Stimulated activated CD4-positive, alpha-beta T cell treated with anti-CD3 and anti-CD28 coated beads, Interleukin-4, amount 100 ng/mL, for 48 hours (primary cell): ENCODE data around the gene LIMK1.
"Not testable (repeated sequence)": the region's sequence is repeated elsewhere in the genome, so short reads cannot be mapped to it uniquely, and the experiment has no call there.

ENCODE experiments used
- DNase-seq, 2 donors: peaks; one replicate each; pipeline ENCODE4 v3.0.0-alpha.2; 2020; ENCODE audit warnings: low read depth in 2 of 2

LIMK1 gene

DNA sequence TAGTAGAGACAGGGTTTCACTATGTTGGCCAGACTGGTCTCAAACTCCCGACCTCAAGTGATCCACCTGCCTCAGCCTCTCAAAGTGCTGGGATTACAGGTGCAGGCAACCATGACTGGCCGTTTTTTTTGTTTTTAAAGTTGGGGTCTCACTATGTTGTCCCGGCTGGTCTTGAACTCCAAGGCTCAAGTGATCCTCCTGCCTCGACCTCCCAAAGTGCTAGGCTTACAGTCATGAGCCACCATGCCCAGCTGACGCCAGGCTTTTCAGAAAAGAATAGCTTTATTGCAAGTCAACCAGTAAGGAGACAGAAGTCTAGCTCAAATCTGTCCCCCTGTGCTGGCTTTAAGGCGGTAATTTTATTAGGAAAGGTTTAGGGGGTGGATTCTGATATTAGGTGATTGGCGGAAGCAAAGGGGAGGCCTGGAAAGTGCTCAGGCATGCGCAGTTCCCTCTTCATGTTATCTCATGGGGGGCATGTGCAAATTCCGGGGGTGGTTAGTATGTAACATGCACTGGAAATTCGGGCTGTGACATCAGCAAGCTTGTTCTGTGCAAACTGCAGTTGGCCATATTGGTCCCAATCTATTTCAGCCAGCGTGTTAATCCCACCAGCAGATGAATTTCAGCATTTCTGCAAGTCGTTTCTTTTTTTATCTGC lies 42.7 kb downstream of the LIMK1 start:
- DNase-seq: no peak

DNA sequence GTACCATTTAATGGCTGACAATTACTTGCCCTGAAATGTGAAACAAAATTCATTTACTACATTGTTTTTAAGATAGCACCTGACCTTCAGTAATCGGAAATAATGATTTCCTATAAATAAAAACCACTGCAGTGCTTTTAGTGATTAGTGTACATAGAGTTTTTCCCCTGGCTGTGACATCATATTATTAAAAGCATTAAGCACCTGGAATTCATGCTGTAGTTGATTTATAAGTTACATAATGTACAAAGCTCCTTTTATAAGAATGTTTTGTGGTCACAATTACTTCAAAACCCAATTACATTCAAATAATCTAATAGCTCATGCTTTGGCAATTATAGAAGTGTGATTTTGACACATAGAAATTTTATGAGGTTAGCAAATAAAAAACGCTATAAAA lies 46.3 kb downstream of the LIMK1 start:
- no peak for DNase-seq

DNA sequence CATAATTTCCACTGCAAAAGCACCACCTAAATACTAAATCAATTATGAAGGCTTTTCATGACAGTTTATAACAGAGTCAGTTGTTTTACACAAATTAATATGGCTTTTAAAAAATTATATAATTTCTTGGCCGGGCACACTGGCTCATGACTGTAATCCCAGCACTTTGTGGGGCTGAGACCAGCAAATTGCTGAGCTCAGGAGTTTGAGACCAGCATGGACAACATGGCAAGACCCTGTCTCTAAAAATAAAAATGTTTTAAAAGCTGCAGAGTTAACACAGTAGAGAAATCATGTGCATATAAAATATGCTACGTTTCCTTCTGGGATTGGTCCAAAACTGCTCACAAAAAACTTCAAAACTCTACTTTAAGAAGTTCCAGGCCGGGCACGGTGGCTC lies 46.9 kb downstream of the LIMK1 start:
- DNase-seq: no peak

DNA sequence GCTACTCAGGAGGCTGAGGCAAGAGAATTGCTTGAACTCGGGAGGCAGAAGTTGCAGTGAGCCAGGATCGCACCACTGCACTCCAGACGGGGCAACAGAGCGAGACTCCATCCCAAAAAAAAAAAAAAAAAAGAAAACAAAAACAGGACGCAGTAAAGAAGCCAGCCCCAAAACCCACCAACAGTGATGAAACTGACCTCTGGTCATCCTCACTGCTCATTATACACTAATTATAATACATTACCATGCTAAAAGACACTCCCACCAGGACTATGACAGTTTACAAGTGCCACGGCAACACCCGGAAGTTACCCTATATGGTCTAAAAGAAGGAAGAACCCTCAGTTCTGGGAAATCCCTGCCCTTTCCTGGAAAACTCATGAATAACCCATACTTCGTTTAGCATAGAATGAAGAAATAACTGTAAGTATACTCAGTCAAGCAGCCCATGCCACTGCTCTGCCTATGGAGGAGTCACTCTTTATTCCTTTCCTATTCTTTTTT lies 50.6 kb downstream of the LIMK1 start:
- no peak for DNase-seq

DNA sequence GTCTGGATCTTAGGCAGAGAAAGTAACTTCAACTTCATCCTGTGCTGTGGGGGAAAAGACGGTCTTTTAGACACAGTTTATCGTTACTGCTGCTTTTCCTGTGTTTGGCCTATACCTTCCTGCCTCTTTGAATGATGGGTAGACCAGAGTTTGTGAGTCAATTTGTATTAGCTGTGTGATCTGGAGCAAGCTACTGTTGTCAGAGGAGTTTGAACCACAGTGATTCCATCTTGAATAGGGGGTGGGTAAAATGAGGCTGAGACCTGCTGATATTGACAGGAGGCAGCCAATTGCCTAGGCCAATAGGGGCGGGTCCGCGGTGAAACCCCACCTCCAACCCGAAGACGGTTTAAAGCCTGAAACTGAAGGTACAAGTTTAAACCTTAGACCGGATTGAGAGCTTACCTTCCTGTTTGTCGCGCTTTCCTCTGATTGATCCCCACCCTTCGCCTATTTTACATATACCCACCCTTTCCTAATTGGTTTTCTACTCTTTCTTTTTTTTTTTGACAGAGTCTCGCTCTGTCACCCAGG lies 54.8 kb downstream of the LIMK1 start:
- DNase-seq: no peak

DNA sequence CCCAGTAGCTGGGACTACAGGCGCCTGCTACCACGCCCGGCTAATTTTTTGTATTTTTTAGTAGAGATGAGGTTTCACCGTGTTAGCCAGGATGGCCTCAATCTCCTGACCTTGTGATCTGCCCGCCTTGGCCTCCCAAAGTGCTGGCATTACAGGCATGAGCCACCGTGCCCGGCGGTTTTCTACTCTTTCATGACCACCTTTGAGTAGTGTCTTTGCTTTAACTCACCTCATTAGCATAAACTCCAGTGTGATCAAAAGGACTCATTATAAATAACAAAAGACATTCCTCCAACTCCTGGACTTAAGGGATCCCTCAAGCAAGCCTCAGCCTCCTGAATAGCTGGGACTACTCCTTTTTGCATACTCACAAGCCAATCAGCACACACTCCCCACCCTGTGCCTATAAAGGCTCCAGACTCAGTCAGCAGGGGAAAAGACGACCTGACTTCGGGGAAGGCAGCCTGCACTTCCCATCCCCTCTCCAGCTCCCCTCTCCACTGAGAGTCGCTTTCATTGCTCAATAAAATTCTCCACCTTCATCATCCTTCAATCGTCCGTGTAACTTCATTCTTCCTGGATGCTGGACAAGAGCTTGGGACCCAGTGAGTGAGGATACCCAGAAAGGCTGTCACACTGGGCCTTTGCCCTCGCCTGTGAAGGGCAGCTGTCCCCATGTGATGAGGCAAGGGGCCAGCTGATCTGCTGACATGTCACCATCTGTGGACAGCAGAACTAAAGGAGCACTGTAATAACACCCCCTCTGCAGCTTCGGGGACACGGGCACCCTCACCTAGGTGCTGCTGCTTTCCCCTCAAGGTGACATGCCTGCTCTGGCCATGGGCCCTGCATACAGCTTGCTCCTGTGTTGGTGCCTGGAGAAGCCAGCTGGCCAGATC lies 55.6 kb downstream of the LIMK1 start:
- DNase-seq: no peak

DNA sequence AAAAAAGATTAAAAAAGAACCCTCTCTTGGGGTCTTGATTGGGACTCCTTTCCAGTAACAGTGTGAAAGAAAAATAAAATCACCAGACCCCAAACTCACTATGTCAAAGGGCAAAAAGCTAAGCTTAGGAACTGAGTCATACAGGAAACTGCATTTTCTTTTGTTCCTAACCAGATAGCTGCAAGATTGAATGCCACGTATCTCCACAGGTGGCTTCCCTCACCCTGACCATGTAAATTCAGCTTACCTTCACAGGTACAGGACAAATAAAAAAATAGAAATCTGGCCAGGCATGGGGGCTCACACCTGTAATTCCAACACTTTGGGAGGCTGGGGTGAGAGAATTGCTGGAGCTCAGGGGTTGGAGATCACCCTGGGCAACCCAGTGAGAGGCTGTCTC lies 58.1 kb downstream of the LIMK1 start:
- no peak for DNase-seq

DNA sequence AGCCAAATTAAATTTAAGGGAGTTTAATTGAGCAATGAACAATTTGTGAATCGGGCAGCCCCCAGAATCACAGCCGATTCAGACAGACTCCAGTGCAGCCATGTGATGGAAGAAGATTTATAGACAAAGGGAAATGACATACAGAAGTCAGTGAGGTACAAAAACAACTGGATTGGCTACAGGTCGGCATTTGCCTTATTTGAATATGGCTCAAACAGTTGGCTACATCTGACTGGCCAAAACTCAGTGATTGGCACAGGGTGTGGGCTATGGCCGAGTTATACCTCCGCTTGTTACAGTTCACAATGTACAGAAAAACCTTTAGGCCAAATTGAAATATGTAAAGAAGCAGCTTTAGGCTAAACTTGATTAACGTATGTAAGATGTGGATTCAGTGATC lies 59.8 kb downstream of the LIMK1 start:
- DNase-seq: no peak

DNA sequence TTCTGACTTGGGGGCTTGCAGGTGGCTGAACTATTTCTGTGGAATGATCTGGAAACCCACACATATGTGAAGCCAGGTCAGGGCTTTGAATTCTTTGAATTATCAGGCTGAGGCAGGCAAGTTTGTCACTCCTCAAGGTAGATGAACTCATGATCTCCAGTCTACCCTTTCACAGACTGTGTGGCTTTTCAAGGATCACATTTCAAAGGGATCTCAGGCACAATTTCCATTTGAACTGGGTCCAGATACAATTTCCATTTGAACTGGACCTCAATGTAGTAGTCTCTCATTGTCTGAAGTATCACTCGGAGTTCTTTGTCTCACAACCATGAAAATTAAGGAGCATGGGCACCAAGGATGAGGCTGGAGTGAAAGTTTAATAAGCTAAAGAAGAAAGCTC lies 64.9 kb downstream of the LIMK1 start:
- DNase-seq: no peak

DNA sequence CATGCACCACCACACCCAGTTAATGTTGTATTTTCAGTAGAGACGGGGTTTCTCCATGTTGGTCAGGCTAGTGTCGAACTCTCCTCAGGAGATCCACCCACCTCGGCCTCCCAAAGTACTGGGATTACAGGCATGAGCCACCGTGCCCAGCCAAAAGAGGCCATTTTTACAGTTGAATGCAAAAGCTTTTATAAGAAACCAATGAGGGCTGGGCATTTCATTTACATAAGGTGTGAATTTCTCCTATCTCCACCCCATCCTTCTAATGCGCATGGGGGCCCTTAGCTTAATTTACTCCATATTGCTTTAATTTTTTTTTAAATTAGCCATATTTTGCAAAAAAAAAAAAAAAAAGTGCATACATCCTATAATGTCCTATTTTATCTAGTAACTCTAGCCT lies 65.5 kb downstream of the LIMK1 start:
- no peak for DNase-seq

DNA sequence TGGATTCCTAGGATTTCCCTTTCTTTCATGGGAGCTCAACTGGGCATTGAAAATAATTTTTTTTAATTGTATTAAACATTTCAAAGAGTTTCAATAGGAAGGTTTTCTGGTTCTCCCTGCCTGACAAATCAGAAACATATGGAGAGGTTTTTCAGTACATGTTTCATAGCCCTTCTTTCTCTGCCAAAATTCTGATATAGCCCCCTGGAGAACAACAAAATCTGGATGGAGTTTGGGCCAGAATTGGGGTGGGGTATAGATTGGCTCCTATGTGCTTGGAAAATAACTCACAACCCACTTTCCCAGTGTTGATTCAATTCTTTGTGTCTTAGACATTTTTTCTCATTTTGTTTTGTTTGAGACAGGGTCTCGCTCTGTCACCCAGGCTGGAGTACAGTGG lies 66.0 kb downstream of the LIMK1 start:
- no peak for DNase-seq

DNA sequence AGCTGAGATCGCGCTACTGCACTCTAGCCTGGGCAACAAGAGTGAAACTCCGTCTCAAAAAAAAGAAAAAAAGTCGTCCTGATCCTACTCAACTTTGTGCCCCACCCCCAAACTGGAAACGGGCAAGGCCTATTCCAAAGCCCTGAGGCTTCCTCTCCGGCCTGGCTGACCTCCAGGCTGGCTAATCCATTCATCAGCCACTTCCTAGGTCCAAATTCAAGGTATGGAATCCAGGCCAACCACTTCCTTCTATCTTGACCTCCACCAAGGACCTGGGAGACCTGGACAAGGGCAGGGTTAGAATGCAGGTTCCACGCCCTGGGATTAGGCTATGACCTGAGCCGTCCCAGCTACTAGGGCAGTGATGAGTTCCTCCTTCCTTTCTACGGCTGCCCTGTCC lies 70.1 kb downstream of the LIMK1 start:
- DNase-seq: no peak

DNA sequence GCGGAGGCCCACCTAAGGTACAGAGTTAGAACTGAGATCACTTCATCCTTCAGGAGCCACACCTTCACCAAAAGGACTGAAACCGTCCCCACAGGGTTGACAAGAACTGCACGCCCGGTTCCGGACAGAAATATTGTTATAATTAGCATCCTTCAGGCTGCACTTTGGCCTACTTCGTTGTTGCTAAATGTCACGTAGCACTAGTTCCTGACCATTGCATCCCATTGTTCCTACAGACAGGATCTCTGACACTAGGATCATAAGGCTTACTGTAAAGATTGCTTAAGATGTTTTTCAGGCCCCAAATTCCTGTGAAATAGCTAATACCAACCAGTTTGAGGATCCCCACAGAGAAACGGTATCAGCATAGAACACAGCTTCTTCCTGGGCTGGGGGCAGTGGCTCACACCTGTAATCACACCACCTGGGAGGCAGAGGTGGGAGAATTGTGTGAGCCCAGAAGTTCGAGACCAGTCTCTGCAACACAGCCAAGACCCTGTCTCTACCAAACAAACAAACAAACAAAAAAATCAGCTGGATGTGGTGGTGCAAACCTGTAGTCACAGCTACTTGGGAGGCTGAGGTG lies 72.3 kb downstream of the LIMK1 start:
- no peak for DNase-seq

DNA sequence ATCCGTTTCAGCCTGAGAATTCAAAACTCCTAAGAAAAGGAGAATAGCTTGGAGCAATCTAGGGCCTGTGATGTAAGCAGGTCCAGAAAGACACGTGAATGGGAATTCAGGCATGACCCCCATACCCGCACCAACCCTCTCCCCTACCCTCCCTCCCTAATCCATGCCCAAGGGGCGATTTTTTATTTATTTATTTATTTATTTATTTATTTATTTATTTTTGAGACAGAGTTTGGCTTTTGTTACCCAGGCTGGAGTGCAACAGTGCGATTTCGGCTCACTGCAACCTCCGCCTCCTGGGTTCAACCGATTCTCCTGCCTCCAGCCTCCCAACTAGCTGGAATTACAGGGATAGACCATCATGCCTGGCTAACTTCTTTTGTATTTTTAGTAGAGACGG lies 74.0 kb downstream of the LIMK1 start:
- no peak for DNase-seq

DNA sequence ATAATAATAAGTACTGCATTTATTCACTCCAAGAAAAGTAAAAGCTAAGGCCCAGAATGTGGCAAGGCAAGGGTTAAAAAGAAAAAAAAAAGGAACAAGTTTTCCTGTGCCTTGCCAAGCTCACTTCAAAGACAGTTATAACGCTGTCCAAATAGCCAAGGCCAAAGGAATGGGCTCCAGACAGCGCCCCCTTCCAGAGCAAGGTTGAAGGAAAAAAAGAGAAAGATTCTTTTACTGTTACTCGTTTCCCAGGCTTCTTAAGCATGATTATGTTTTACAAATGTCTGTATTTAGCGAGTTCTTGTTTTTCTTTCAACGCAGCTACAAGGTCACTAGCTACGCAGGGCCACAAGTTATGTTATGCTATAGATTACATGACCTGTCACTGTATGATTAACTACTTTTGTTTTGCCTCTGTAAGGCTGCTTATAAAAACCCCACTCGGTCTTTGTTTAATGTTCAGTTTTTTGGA lies 81.4 kb downstream of the LIMK1 start:
- DNase-seq: no peak

DNA sequence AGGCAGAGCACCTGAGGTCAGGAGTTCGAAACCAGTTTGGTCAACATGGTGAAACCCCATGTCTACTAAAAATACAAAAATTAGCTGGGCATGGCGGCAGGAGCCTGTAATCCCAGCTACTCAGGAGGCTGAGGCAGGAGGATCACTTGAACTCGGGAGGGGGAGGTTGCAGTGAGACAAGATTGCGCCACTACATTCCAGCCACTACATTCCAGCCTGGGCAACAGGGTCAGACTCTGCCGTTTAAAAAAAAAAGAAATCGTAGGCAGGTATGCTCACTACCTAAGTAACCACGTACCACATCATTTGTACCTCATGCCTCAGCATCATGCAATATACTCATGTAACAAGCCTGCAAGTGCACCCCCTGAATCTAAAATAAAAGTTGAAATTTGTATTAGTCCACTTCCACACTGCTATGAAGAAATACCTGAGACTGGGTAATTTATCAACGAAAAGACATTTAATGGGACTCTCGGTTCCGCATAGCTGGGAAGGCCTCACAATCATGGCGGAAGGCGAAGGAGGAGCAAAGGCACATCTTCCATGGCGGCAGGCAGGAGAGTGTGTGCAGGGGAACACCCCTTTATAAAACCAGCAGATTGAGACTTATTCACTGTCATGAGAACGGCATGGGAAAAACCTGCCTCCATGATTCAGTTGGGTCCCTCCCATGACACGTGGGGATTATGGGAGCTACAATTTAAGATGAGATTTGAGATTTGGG lies 82.4 kb downstream of the LIMK1 start:
- DNase-seq: no peak

DNA sequence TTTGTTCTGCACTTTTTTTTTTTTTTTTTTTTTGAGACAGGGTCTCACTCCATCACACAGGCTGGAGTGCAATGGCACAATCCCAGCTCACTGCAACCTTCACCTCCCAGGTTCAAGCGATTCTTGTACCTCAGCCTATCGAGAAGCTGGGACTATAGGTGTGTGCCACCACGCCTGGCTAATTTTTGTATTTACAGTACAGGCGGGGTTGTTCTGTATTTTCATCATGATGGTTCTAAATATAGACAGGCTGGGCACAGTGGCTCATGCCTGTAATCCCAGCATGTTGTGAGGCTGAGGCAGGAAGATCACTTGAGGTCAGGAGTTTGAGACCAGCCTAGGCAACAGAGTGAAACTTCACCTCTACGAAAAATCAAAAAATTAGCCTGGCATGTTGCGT lies 83.7 kb downstream of the LIMK1 start:
- not testable (repeated sequence) for DNase-seq
